Right atrium auricular region (tissue), 2 donors: ENCODE results near the gene SNCB. TPM values are rescaled to one million over a fixed set of nuclear protein-coding genes. Genes with fewer than 3 reads are reported as not detected.

ENCODE experiments used
- DNase-seq: peaks from one replicate; pipeline ENCODE4 v3.0.0-alpha.2; 2019; ENCODE audit warnings: low spot score
- H3K27ac ChIP-seq, 2 donors: fragments of 200-600 bp; sonication (generic); 1 replicate in 1 of 2; 2 replicates in 1 of 2; pipeline ENCODE4 v1.5.1; 2016 to 2019
- H3K27me3 ChIP-seq, 2 donors: fragments of 200-600 bp; sonication (generic); one replicate each; pipeline versions ENCODE4 v1.5.1 to v1.6.0; 2017 to 2019
- H3K36me3 ChIP-seq: fragments of 200-600 bp; sonication (generic); one replicate; pipeline ENCODE4 v1.5.1; 2016
- H3K4me1 ChIP-seq, 2 donors: fragments of 200-600 bp; sonication (generic); one replicate each; pipeline versions ENCODE4 v1.5.1 to v1.6.0; 2017 to 2019
- H3K4me3 ChIP-seq, 2 donors: fragments of 200-600 bp; sonication (generic); 1 replicate in 1 of 2; 2 replicates in 1 of 2; pipeline ENCODE4 v1.5.1; 2017 to 2019; ENCODE audit warnings: mild to moderate bottlenecking in 1 of 2, moderate library complexity in 1 of 2
- H3K9me3 ChIP-seq, 2 donors: fragments of 200-600 bp; sonication (generic); one replicate each; pipeline ENCODE4 v1.5.1; 2019
- total RNA-seq, 2 donors: library from RNA; depleted of rRNA; stranded (reverse); fragments of >200 nt; gene quantifications; one replicate each; pipeline ENCODE4 v1.1.0, GENCODE V29; 2016
- TF ChIP-seq, protein P1 (sequence below), 2 donors: fragments of 200-600 bp; sonication (generic); IDR thresholded peaks; one replicate each; pipeline ENCODE4 v1.5.1; 2019; ENCODE audit warnings: antibody characterized with exemption in 2 of 2

The SNCB gene
- total RNA-seq, 2 donors from 2014 or later: 0.67 TPM; not detected in 1

- H3K36me3 ChIP-seq: no peaks in the 10 kb centered on the region
- peaks cover 5 to 17% of the 10 kb centered on the region in 2 donors for H3K27me3 ChIP-seq
- H3K4me1 ChIP-seq: peaks cover 0 to 35% of the 10 kb centered on the region in 2 donors
- H3K4me3 ChIP-seq: no peak overlapping the region
- no peak overlapping the region for H3K27ac ChIP-seq
- no peaks in the 10 kb centered on the region for H3K9me3 ChIP-seq
- no peak for DNase-seq
- TF ChIP-seq, protein P1, sequence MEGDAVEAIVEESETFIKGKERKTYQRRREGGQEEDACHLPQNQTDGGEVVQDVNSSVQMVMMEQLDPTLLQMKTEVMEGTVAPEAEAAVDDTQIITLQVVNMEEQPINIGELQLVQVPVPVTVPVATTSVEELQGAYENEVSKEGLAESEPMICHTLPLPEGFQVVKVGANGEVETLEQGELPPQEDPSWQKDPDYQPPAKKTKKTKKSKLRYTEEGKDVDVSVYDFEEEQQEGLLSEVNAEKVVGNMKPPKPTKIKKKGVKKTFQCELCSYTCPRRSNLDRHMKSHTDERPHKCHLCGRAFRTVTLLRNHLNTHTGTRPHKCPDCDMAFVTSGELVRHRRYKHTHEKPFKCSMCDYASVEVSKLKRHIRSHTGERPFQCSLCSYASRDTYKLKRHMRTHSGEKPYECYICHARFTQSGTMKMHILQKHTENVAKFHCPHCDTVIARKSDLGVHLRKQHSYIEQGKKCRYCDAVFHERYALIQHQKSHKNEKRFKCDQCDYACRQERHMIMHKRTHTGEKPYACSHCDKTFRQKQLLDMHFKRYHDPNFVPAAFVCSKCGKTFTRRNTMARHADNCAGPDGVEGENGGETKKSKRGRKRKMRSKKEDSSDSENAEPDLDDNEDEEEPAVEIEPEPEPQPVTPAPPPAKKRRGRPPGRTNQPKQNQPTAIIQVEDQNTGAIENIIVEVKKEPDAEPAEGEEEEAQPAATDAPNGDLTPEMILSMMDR (IDR thresholded peaks at IDR 0.05): no peak
Measured at GRCh38 chr5:176621661-176622079, 8.7 kb downstream of the SNCB start.

- peaks cover 5 to 17% of the 10 kb centered on the region in 2 donors for H3K27me3 ChIP-seq
- H3K36me3 ChIP-seq: no peaks in the 10 kb centered on the region
- no peak overlapping the region for H3K4me3 ChIP-seq
- no peaks in the 10 kb centered on the region for H3K9me3 ChIP-seq
- no peak overlapping the region for H3K27ac ChIP-seq
- DNase-seq: no peak
- TF ChIP-seq, protein P1 (IDR thresholded peaks at IDR 0.05): no peak
- peaks cover 0 to 35% of the 10 kb centered on the region in 2 donors for H3K4me1 ChIP-seq
Measured at GRCh38 chr5:176620333-176620981, 9.9 kb downstream of the SNCB start.

GRCh38 chr5:176619569-176620332, 10.6 kb downstream of the SNCB start:
- H3K27ac ChIP-seq: no peak overlapping the region
- DNase-seq: no peak
- peaks cover 0 to 35% of the 10 kb centered on the region in 2 donors for H3K4me1 ChIP-seq
- H3K36me3 ChIP-seq: no peaks in the 10 kb centered on the region
- no peak overlapping the region for H3K4me3 ChIP-seq
- no peaks in the 10 kb centered on the region for H3K9me3 ChIP-seq
- peaks cover 5 to 17% of the 10 kb centered on the region in 2 donors for H3K27me3 ChIP-seq
- TF ChIP-seq, protein P1 (IDR thresholded peaks at IDR 0.05): no peak

DNA sequence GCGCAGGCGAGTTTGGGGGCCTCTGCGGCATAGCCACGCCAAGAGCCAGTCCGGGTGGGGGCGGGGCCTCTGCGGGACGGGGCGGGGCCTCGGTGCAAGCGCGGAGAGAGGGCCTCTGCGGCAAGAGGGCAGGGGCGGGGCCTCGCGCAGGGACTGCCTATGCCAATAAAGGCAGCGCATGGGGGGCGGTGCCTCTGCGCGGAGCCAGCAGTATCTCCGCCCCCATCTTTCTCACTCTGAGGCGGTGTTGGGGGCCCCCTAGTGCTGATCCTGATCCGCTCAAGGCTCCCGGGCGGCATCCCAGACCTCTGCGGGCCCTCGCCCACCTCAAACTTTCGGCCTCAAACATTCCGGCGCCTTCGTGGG, 11.1 kb downstream of the SNCB start:
- Histone ChIP-seq H3K27ac (no peak overlapping the region), H3K4me3 (peak overlapping the region in 1 of 2 donors; percentile 6), H3K36me3 (no peaks in the 10 kb centered on the region), H3K27me3 (peaks cover 5 to 17% of the 10 kb centered on the region in 2 donors), H3K4me1 (peaks cover 0 to 35% of the 10 kb centered on the region in 2 donors), H3K9me3 (no peaks in the 10 kb centered on the region)
- TF ChIP-seq, protein P1 (IDR thresholded peaks at IDR 0.05): peak in 1 of 2 donors; percentile 29
- no peak for DNase-seq

DNA sequence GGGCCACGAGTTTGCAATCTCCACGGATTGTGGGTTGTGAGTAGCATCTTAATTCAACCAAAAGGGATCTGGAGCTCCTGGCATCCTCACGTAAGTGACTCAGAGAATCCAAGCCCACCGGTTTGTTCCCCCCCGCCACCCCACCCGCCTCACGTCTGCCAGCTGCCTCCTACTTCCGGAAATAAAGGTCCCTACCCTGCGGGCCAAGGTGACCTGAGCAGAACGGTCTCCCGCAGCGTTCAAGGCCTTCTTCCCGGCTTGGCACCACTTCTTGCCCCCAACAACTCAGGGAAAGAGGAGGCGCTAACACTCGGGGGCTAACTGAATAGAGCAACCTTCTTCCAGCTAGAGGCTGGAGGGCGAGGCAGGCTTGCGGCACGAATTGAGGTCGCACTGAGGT, 11.6 kb downstream of the SNCB start:
- TF ChIP-seq, protein P1 (IDR thresholded peaks at IDR 0.05): no peak
- peaks cover 0 to 35% of the 10 kb centered on the region in 2 donors for H3K4me1 ChIP-seq
- no peaks in the 10 kb centered on the region for H3K9me3 ChIP-seq
- peak overlapping the region in 1 of 2 donors; percentile 6 for H3K4me3 ChIP-seq
- H3K27me3 ChIP-seq: peaks cover 5 to 17% of the 10 kb centered on the region in 2 donors
- no peak overlapping the region for H3K27ac ChIP-seq
- no peak for DNase-seq
- H3K36me3 ChIP-seq: no peaks in the 10 kb centered on the region
